ENCODE data around the gene LRR1.
"Not testable (repeated sequence)": the region's sequence is repeated elsewhere in the genome, so short reads cannot be mapped to it uniquely, and the experiment has no call there.

LRR1 gene

GRCh38 chr14:49578141-49578540 is 20.6 kb upstream of the LRR1 start:
- TF ChIP-seq JUND (IDR thresholded peaks at IDR 0.05; ENCODE audit: low read depth): no peak
- no peak for DNase-seq (ENCODE audit: low read depth in 1 of 2, low spot score in 1 of 2)
- in situ Hi-C loops (cut with HindIII; ENCODE audit: low pct_unique_long_range_greater_than_20kb, low sequenced_read_pairs): no loop called here

DNA sequence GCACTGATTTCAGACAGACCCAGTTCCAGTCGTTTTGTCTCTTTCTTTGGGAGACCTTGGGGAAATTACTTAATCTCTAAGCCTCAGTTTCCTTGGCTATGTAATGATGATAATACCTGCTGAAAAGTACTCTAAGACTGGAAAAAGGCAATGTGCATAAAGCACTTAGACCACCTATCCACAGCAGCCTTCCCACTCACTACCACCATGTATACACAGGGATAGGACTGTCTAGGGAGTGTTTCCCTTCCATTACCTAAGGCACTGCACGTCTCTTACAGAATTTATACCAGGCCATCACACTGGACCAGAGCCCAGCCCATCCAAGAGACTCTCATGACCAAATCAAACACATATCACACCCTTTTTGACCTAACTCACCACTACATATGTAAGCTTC is 18.9 kb upstream of the LRR1 start:
- no peak for TF ChIP-seq JUND (IDR thresholded peaks at IDR 0.05; ENCODE audit: low read depth)
- in situ Hi-C loops (cut with HindIII; ENCODE audit: low pct_unique_long_range_greater_than_20kb, low sequenced_read_pairs): no loop called here
- no peak for DNase-seq (ENCODE audit: low read depth in 1 of 2, low spot score in 1 of 2)

DNA sequence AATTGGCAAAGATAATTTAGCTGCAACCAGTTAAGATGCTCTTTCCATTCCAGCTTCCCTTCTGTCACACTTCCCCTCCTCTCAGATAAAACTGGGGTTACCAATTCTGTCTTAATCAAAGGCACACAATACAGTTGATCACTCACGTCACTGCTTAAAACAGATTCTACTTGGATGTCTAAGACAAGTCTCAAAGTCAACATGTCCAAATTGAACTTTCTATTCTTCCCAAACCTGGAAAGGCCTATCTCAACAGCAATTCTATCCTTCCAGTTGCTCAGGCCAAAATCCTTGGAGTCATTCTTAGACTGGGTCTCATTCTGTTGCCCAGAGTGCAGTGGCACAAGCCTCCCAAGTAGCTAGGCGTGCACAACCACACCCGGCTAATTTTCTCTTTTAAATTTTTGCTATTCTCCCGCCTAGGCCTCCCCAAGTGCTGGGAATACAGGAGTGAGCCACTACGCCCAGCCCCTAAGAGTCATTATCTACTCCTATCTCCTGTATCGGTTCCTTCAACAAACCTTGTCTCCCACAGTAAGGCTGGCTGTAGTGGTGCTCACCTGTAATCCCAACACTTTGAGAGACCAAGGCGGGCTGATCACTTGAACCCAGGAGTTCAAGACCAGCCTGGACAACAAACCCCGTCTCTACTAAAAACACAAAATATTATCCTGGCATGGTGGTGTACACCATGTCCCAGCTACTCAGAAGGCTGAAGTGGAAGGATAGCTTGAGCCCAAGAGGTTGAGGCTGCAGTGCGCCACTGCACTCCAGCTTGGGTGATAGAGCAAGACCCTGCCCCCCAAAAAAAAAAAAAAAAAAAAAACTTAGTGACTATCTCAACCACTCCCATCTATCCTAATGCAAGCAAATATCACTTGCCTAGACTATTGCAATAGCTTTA is 17.3 kb upstream of the LRR1 start:
- in situ Hi-C loops (cut with HindIII; ENCODE audit: low pct_unique_long_range_greater_than_20kb, low sequenced_read_pairs): no loop called here
- TF ChIP-seq JUND (IDR thresholded peaks at IDR 0.05; ENCODE audit: low read depth): no peak
- no peak for DNase-seq (ENCODE audit: low read depth in 1 of 2, low spot score in 1 of 2)

DNA sequence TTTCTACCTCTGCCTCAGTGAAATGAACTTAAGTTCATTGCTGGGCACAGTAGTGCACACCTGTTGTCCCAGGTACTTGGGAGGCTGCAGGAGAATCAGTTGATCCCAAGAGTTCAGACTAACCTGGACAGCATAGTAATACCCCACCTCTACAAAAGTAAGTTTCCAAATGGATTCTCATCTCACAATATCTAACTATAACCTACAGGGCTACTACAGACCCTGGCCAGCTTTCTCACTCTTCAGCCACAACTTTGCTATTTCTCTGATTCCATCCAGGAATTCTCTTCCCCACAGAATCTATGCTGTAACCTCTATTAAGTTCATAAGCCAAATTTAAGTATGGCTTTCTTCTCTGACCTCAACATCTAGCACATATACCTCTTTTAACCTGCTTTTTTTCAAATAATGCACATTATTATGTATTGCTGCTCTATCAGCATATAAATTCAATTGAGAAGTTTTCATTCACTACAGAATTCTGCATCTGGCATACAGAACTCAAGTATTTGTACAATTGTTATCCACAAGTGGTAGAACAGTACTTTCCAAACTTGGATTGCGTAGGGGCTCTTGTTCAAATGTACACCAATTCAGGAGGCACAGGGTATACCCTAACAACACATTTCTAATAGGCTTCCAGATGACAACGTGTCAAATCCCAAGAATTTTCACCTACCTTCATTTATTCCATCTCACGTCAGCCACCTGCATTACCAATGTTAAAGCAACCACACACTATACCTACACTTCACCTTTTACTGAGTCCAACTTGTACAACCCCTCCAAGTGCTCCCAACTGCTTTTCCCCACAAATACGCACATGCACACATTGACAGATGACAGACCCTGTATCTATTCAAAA is 16.4 kb upstream of the LRR1 start:
- in situ Hi-C loops (cut with HindIII; ENCODE audit: low pct_unique_long_range_greater_than_20kb, low sequenced_read_pairs): no loop called here
- peak; percentile 27; the same call in 1 of the 2 replicates for TF ChIP-seq JUND (IDR thresholded peaks at IDR 0.05; ENCODE audit: low read depth)
- DNase-seq (ENCODE audit: low read depth in 1 of 2, low spot score in 1 of 2): no peak

DNA sequence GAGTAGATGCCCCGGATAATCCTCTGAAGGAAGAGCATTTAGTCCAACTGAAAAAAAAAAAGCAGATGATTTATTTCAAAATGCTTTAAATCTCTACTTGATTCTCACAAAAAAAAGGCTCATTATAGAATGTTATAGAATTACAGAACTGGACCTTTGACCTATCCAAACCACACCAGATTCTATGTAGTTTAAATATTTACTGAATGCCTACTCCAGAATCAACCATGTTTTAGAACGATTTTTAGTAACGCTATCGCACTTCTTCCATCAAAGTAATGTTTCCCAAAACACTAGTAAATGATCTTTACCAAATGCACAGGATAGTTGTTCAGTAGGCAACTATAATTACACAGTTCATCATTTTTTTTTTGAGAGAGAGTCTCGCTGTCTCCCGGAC is 15.1 kb upstream of the LRR1 start:
- in situ Hi-C loops (cut with HindIII; ENCODE audit: low pct_unique_long_range_greater_than_20kb, low sequenced_read_pairs): no loop called here
- no peak for TF ChIP-seq JUND (IDR thresholded peaks at IDR 0.05; ENCODE audit: low read depth)
- DNase-seq (ENCODE audit: low read depth in 1 of 2, low spot score in 1 of 2): no peak

- TF ChIP-seq JUND (IDR thresholded peaks at IDR 0.05; ENCODE audit: low read depth): no peak
- DNase-seq (ENCODE audit: low read depth in 1 of 2, low spot score in 1 of 2): no peak
- in situ Hi-C loops (cut with HindIII; ENCODE audit: low pct_unique_long_range_greater_than_20kb, low sequenced_read_pairs): no loop called here
Measured at GRCh38 chr14:49584058-49584457, 14.7 kb upstream of the LRR1 start.

DNA sequence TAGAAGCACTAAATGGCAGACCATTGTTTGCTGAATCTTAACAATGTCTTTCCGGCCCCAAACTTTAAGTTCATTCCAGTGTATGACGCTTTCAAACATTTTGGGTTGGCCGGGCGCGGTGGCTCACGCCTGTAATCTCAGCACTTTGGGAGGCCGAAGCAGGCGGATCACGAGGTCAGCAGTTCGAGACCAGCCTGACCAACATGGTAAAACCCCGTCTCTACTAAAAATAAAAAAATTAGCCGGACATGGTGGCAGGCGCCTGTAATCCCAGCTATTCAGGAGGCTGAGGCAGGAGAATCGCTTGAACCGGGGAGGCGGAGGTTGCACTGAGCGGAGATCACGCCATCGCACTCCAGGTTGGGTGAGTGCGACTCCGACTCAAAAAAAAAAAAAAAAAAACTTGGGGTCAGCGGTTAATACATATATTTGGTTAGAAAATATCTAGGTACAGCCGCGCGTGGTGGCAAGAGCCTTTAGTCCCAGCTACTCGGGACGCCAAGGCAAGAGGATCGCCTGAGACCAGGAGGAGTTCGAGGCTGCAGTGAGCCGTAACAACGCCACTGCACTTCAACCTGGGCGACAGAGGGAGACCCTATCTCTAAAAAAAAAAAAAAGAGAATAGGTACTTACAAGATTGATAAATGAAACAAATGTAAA is 13.6 kb upstream of the LRR1 start:
- in situ Hi-C loops (cut with HindIII; ENCODE audit: low pct_unique_long_range_greater_than_20kb, low sequenced_read_pairs): not testable (repeated sequence)

DNA sequence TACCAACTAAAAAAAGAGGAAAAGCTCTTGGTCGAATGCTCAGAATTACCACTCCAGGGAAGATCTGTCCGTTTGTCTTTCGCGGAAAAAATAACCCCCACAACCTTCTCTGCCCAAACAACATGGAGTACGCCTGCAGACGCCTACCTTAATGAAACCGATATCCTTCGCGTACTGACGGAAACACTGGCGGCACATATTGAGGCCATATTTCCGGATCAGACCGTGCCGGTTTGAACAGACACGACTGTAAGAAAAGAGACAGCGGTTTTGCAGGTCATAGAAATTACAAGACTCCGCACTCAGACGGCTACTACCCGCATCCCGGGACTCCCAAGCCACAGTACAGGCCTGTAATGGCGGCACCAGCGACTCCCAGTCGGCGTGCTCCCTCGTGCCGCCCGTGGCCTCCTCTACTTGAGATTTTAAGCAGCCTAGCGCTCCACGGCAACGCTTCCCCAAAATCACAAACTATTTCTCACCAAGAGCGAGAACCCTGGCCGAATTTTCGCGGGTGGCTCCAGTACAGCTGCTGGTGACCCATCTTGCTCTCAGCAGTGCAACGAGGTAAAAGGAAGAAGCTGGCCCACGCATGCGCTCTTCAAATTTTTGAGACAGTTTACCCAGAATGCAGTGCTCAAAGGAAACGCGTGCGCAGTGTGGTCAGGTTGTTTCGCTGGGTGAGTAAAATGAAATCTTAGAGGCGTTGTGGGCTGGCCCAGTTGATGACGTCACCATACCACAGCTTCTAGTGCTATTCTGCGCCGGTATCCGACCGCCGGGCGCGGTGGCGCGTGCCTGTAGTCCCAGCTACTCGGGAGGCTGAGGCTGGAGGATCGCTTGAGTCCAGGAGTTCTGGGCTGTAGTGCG is 12.7 kb upstream of the LRR1 start, which contains the start of gene RPS29:
Gene RPS29 (minus strand): TSS at position 578 of the 870 bp plus-strand sequence. CDS start 34 bp downstream, at position 544.
- TF ChIP-seq JUND (IDR thresholded peaks at IDR 0.05; ENCODE audit: low read depth): peak; percentile 85
- peak; percentile 89 to 100 for DNase-seq (ENCODE audit: low read depth in 1 of 2, low spot score in 1 of 2)
- in situ Hi-C loops (cut with HindIII; ENCODE audit: low pct_unique_long_range_greater_than_20kb, low sequenced_read_pairs): no loop called here

More for the DNA sequence above, 13.6 kb upstream of the LRR1 start:
- DNase-seq (ENCODE audit: low read depth in 1 of 2, low spot score in 1 of 2): not testable (repeated sequence)

GRCh38 chr14:49586673-49587460 is 11.9 kb upstream of the LRR1 start:
- TF ChIP-seq JUND (IDR thresholded peaks at IDR 0.05; ENCODE audit: low read depth): no peak
- peak in 1 of 2 experiments; percentile 89 for DNase-seq (ENCODE audit: low read depth in 1 of 2, low spot score in 1 of 2)

GRCh38 chr14:49589387-49589786 is 9.4 kb upstream of the LRR1 start:
- in situ Hi-C loops (cut with HindIII; ENCODE audit: low pct_unique_long_range_greater_than_20kb, low sequenced_read_pairs): no loop called here
- no peak for TF ChIP-seq JUND (IDR thresholded peaks at IDR 0.05; ENCODE audit: low read depth)
- no peak for DNase-seq (ENCODE audit: low read depth in 1 of 2, low spot score in 1 of 2)

More at GRCh38 chr14:49586673-49587460, 11.9 kb upstream of the LRR1 start:
- in situ Hi-C loops (cut with HindIII; ENCODE audit: low pct_unique_long_range_greater_than_20kb, low sequenced_read_pairs): no loop called here

DNA sequence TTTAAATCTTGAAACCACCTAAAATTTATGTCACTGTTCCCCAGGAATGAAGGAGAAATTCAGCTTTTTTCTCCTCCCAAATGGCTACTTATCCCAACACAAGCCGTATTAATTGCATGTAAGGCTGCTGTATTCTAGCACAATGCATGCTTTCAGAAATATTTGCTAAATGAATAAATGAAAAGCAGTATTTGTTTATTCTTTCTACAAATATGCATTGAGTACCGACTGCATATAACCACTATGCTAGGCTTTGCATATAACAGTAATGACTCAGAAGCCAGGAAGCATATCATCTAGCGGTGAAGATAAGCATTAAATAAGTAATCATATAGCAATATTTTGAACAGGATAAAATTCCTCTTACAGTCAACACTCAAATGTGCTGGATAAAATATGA is 5.7 kb upstream of the LRR1 start:
- TF ChIP-seq JUND (IDR thresholded peaks at IDR 0.05; ENCODE audit: low read depth): no peak
- in situ Hi-C loops (cut with HindIII; ENCODE audit: low pct_unique_long_range_greater_than_20kb, low sequenced_read_pairs): no loop called here
- DNase-seq (ENCODE audit: low read depth in 1 of 2, low spot score in 1 of 2): no peak

Data from T47D (cell line).